ENCODE measurements around the gene POU3F2. TPM values are rescaled to one million over a fixed set of nuclear protein-coding genes. Genes with fewer than 3 reads are reported as not detected.

The POU3F2 gene
- total RNA-seq, 1 donor from 2014 or later: not detected

DNA sequence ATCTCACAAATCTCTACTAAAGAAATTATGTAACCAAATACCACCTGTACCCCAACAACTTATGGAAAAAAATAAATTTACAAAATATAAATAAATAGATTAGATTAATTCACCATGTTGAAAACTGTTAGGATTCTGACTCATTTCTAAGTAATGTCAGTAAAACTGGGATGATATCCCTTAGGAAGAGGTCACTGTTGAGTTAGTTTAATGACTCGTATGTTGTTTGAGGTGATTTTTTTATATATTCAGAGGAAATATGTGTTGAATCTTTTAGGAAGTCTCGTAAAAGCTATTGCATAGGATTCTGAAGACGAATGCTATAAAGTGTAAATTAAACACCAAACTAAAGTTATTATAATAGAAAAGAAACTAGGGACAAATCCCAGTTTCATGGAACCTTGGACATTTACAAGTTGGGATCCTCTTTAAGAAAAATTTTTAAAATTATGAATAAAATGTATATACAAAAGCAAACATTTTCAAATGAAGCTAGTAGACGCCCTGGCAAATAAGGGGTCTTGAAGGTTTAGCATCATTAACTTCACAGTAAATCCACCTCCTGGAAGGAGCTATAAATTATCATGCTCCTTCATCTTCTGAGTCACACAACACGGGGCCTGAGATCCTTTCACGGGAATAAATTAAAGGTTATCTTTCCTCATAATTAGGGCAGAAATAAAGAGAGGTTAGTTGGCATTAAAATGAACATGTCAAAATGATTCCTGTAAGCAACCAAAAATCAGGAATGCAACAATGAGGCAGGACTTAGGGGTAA lies 37.0 kb upstream of the POU3F2 start:
- Mint-ChIP-seq H3K27ac (no peak overlapping the region), H3K4me3 (no peak overlapping the region), H3K9me3 (no peaks in the 10 kb centered on the region), H3K4me1 (no peaks in the 10 kb centered on the region), H3K27me3 (peaks cover 12% of the 10 kb centered on the region), H3K36me3 (ENCODE audit: low read depth) (no peaks in the 10 kb centered on the region)
- DNase-seq (no peak), ATAC-seq (ENCODE audit: low read depth) (no peak)
- ChIA-PET POLR2A (no interaction called here), CTCF (no interaction called here)
- intact Hi-C loops (cut with micrococcal nuclease): no loop called here
- TF ChIP-seq, protein P1, sequence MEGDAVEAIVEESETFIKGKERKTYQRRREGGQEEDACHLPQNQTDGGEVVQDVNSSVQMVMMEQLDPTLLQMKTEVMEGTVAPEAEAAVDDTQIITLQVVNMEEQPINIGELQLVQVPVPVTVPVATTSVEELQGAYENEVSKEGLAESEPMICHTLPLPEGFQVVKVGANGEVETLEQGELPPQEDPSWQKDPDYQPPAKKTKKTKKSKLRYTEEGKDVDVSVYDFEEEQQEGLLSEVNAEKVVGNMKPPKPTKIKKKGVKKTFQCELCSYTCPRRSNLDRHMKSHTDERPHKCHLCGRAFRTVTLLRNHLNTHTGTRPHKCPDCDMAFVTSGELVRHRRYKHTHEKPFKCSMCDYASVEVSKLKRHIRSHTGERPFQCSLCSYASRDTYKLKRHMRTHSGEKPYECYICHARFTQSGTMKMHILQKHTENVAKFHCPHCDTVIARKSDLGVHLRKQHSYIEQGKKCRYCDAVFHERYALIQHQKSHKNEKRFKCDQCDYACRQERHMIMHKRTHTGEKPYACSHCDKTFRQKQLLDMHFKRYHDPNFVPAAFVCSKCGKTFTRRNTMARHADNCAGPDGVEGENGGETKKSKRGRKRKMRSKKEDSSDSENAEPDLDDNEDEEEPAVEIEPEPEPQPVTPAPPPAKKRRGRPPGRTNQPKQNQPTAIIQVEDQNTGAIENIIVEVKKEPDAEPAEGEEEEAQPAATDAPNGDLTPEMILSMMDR (IDR thresholded peaks at IDR 0.05): no peak

DNA sequence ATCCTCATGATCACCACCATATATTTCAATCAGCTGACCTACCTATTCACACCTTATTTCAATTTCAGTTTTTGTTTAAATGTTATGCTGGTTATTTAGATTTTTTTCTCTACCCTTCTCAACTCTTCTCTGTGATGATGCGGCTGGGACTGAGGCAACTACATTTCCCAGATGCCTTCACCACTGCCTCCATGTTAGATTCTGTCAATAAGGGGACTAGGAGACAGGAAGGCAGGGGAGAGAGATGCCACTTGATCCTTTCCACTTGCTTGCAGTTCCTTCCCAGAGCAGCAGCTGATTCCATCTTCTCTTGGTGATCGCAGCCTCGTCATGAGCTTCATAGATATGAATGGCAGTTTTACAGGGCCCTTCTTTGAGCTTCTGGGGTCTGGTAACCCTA lies 33.5 kb upstream of the POU3F2 start:
- H3K4me1 Mint-ChIP-seq: no peaks in the 10 kb centered on the region
- ATAC-seq (ENCODE audit: low read depth): no peak
- POLR2A ChIA-PET: no interaction called here
- peaks cover 4% of the 10 kb centered on the region for H3K9me3 Mint-ChIP-seq
- no peak for DNase-seq
- CTCF ChIA-PET: no interaction called here
- intact Hi-C loops (cut with micrococcal nuclease): no loop called here
- H3K27me3 Mint-ChIP-seq: peaks cover 10% of the 10 kb centered on the region
- no peak overlapping the region for H3K4me3 Mint-ChIP-seq
- no peak overlapping the region for H3K27ac Mint-ChIP-seq
- H3K36me3 Mint-ChIP-seq (ENCODE audit: low read depth): no peaks in the 10 kb centered on the region
- TF ChIP-seq, protein P1 (IDR thresholded peaks at IDR 0.05): no peak

DNA sequence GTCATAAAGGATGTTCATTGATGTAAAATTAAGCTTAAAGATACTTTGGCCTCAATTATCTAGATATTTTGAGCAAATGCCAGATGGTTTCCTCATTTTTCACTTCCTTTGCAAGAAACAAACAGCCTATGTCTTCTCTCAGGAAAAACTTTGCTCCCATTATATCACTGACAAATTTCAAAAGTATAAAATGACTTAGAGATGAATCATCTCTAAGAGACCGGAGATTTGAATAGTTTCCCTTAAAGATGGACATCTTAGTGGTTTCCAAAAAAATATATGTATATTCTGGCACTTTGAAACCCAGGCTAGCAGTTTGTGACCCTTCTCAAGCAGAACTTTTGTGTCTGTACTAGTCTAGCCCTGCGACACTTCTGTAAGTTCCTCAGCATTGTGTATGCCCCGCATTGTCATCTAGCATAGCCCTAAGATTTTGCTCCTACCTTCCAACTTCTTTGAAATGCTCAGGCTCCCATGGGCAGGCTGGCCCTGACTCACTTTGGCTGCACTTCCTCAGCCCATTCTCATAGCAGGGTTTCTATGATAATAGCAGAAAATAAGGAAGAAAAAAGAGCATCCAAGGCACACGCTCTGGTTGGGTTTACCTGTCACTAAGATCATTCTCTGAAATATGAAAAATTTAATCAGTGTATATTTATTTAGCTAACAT lies 25.7 kb upstream of the POU3F2 start:
- H3K9me3 Mint-ChIP-seq: peaks cover 5% of the 10 kb centered on the region
- POLR2A ChIA-PET: no interaction called here

DNA sequence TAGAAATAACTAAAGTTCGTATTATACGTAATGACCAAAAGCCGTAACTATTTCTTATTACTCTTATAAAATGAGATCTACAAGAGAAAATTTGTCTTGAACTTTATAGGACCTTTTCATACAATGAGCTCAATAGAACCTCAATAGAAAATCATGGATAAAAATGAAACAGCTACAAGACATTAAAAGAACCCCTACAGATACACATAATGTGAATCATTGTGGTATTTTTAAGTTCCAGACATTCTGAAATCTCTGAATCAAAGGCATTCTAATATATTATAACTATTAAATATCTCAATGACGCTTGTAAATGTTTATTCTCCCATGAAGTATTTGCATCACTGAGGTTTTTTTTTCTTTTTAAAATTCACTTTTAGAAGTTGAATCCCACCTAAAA lies 22.2 kb upstream of the POU3F2 start:
- DNase-seq (no peak), ATAC-seq (ENCODE audit: low read depth) (no peak)
- TF ChIP-seq, protein P1 (IDR thresholded peaks at IDR 0.05): no peak
- Mint-ChIP-seq H3K9me3 (peaks cover 5% of the 10 kb centered on the region), H3K27me3 (peaks cover 14% of the 10 kb centered on the region), H3K4me1 (no peaks in the 10 kb centered on the region), H3K4me3 (no peak overlapping the region), H3K27ac (no peak overlapping the region), H3K36me3 (ENCODE audit: low read depth) (no peaks in the 10 kb centered on the region)
- ChIA-PET POLR2A (no interaction called here), CTCF (interaction anchor here (0.6 kb wide), 1 partner anchor 29 kb away, joined by 7 read pairs; no protein-coding TSS in a partner anchor)
- intact Hi-C loops (cut with micrococcal nuclease): no loop called here

More for the DNA sequence above, 25.7 kb upstream of the POU3F2 start:
- Mint-ChIP-seq H3K4me3 (no peak overlapping the region), H3K4me1 (no peaks in the 10 kb centered on the region), H3K36me3 (ENCODE audit: low read depth) (no peaks in the 10 kb centered on the region), H3K27me3 (peaks cover 10% of the 10 kb centered on the region), H3K27ac (no peak overlapping the region)
- intact Hi-C loops (cut with micrococcal nuclease): no loop called here
- CTCF ChIA-PET: no interaction called here
- TF ChIP-seq, protein P1 (IDR thresholded peaks at IDR 0.05): no peak
- ATAC-seq (ENCODE audit: low read depth): no peak
- no peak for DNase-seq

DNA sequence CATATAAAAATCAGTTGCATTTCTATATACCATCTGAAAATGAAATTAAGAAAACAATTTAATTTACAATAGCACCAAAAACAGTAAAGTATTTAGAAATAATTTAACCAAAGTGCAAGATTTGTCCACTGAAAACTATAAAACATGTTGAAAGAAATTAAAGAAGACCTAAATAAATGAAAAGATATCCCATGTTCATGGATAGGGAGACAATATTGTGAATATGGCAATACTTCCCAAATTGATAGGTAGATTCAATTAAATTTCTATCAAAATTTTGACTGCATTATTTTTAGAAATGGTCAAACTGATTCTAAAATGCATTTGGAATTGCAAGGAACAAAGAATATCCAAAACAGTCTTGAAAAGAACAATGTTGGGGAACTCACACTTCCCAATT lies 17.6 kb upstream of the POU3F2 start:
- ATAC-seq (ENCODE audit: low read depth) (no peak), DNase-seq (no peak)
- intact Hi-C loops (cut with micrococcal nuclease): no loop called here
- ChIA-PET POLR2A (no interaction called here), CTCF (no interaction called here)
- Mint-ChIP-seq H3K27ac (no peak overlapping the region), H3K4me3 (no peak overlapping the region), H3K9me3 (peaks cover 5% of the 10 kb centered on the region), H3K27me3 (peaks cover 26% of the 10 kb centered on the region), H3K4me1 (no peaks in the 10 kb centered on the region), H3K36me3 (ENCODE audit: low read depth) (no peaks in the 10 kb centered on the region)
- TF ChIP-seq, protein P1 (IDR thresholded peaks at IDR 0.05): no peak
